Right lobe of liver (tissue), 4 donors: ENCODE measurements around the gene AMACR.

ENCODE experiments used
- CTCF ChIP-seq, 4 donors: fragments of 200-600 bp in 3 of 4; fragments of 450-650 bp in 1 of 4; IDR thresholded peaks; one replicate each; pipeline versions ENCODE4 v1.5.1 to v1.8.0; 2016 to 2022; ENCODE audit warnings: antibody characterized with exemption in 4 of 4, mild to moderate bottlenecking in 2 of 4
- POLR2A ChIP-seq: fragments of 450-650 bp; IDR thresholded peaks from one replicate; pipeline ENCODE4 v1.6.1; 2017; ENCODE audit warnings: antibody characterized with exemption, mild to moderate bottlenecking
- donor health status: DM: no; HTN: no; CAD: no.
- donor health status: DM: no; HTN: no; CAD: no.
- donor health status: DM: no; HTN: yes; CAD: no.

- TF ChIP-seq CTCF (IDR thresholded peaks at IDR 0.05) (no peak), POLR2A (no peak)
Observed at GRCh38 chr5:34053571-34054399, 45.9 kb upstream of the AMACR start.
